K562 (cell line): Measurements from ENCODE around the gene C1orf74. TPM values are rescaled to one million over a fixed set of nuclear protein-coding genes. Genes with fewer than 3 reads are reported as not detected.

ENCODE experiments used
- ATAC-seq: fragments of 200-7000 bp; cut with Tn5 transposase; 3 replicates; pipeline ENCODE4 v1.9.1; 2020; ENCODE audit warnings: moderate library complexity
- BruUV-seq: library from RNA; stranded (reverse); fragments of 400-500 nt; replicated peaks from 2 replicates; lab custom pipeline; 2021; lab: Mats Ljungman, UMichigan
- CTCF ChIA-PET: fragments of 300-600 bp; formaldehyde crosslinking; extraction: SDS; loops from one replicate; lab custom pipeline; 2021; ENCODE audit warnings: low intra/inter-chr PET ratio; lab: Yijun Ruan, JAX
- POLR2A ChIA-PET: fragments of 300-600, 350-650 bp; sonication (Branson Sonifier 250); formaldehyde crosslinking; extraction: SDS; loops from one replicate; lab custom pipeline; 2021; ENCODE audit warnings: antibody characterized with exemption, inconsistent platforms; lab: Yijun Ruan, JAX
- DNase-seq, 4 experiments: peaks; one replicate each; pipeline versions ENCODE4 v3.0.0 to v3.0.0-alpha.2; 2011 to 2018; ENCODE audit warnings: low spot score in 3 of 4, mixed read lengths in 3 of 4; ENCODE audit errors: extremely low read depth in 1 of 4
- FAIRE-seq: peaks from 2 replicates; lab custom pipeline; 2011; peaks lifted over from hg19 to GRCh38; lab: Jason Lieb, UNC
- H2AFZ ChIP-seq: 2 replicates; pipeline ENCODE4 v1.6.0; 2011; ENCODE audit warnings: low read depth, low read length, control low read depth, inconsistent platforms
- H3K27ac ChIP-seq: fragments of 200-600 bp; 3 replicates; pipeline ENCODE4 v1.8.0; 2011; ENCODE audit warnings: low read depth, mild to moderate bottlenecking, control low read depth, inconsistent platforms, low read length, moderate library complexity, mixed read lengths; ENCODE audit errors: extremely low read depth
- H3K27me3 ChIP-seq, 2 experiments: fragments of 300-600 bp in 1 of 2; 2 replicates in 1 of 2; 3 replicates in 1 of 2; pipeline versions ENCODE4 v1.6.0 to v1.8.0; 2011; ENCODE audit warnings: inconsistent platforms in 2 of 2, low read length in 2 of 2, mild to moderate bottlenecking in 1 of 2, mixed read lengths in 1 of 2, moderate library complexity in 1 of 2; ENCODE audit not compliant: control insufficient read depth in 2 of 2, insufficient read depth in 2 of 2
- H3K36me3 ChIP-seq: fragments of 300-600 bp; 3 replicates; pipeline ENCODE4 v1.8.0; 2011; ENCODE audit warnings: mild to moderate bottlenecking, low read length, inconsistent platforms; ENCODE audit not compliant: control insufficient read depth, insufficient read depth
- H3K4me1 ChIP-seq, 2 experiments: fragments of 200-600 bp in 1 of 2; replicated peaks in 1 of 2; 2 replicates in 1 of 2; 3 replicates in 1 of 2; pipeline versions ENCODE4 v1.5.1 to v1.8.0; 2011; ENCODE audit warnings: inconsistent platforms in 2 of 2, low read length in 2 of 2, mild to moderate bottlenecking in 1 of 2, mixed read lengths in 1 of 2, moderate library complexity in 1 of 2; ENCODE audit not compliant: control insufficient read depth in 2 of 2, insufficient read depth in 2 of 2
- H3K4me2 ChIP-seq: 2 replicates; pipeline ENCODE4 v1.6.1; 2011; ENCODE audit warnings: low read length, control low read depth, inconsistent platforms, mixed read lengths; ENCODE audit not compliant: insufficient read depth
- H3K4me3 ChIP-seq: fragments of 200-600 bp; sonication (generic), shearing (Covaris generic); 2 replicates; pipeline ENCODE4 v1.5.1; 2016; ENCODE audit warnings: control low read depth, inconsistent platforms
- H3K79me2 ChIP-seq: fragments of 200-600 bp; 3 replicates; pipeline ENCODE4 v1.8.0; 2011; ENCODE audit warnings: low read length, inconsistent platforms; ENCODE audit not compliant: control insufficient read depth, insufficient read depth
- H3K9ac ChIP-seq, 2 experiments: 2 replicates each; pipeline versions ENCODE4 v1.6.0 to v1.6.1; 2011; ENCODE audit warnings: low read depth in 2 of 2, low read length in 2 of 2, control low read depth in 1 of 2, inconsistent platforms in 1 of 2, mild to moderate bottlenecking in 1 of 2, mixed read lengths in 1 of 2; ENCODE audit not compliant: insufficient read depth in 1 of 2
- H3K9me1 ChIP-seq: one replicate; pipeline ENCODE4 v1.6.0; 2011; ENCODE audit warnings: inconsistent platforms, mild to moderate bottlenecking, low read length, moderate library complexity; ENCODE audit not compliant: control insufficient read depth, insufficient read depth
- H3K9me3 ChIP-seq: replicated peaks from 2 replicates; pipeline ENCODE4 v1.5.1; 2011; ENCODE audit warnings: low read depth, low read length, inconsistent platforms; ENCODE audit not compliant: control insufficient read depth, insufficient read depth
- H4K20me1 ChIP-seq: replicated peaks from 2 replicates; pipeline ENCODE4 v1.6.1; 2011; ENCODE audit warnings: low read length, inconsistent platforms, mixed read lengths; ENCODE audit not compliant: control insufficient read depth, insufficient read depth
- ATF1 ChIP-seq, 2 experiments: fragments of 450-650 bp in 1 of 2; IDR thresholded peaks; 2 replicates each; pipeline ENCODE4 v1.6.1; 2016; ENCODE audit warnings: missing compliant biosample characterization in 1 of 2, missing genetic modification characterization in 1 of 2
- CTBP1 ChIP-seq: fragments of 450-650 bp; IDR thresholded peaks from 2 replicates; pipeline ENCODE4 v1.6.1; 2016; ENCODE audit warnings: borderline replicate concordance
- DEAF1 ChIP-seq: fragments of 450-650 bp; formaldehyde crosslinking; IDR thresholded peaks from 2 replicates; pipeline ENCODE4 v1.4.0; 2020; ENCODE audit warnings: mild to moderate bottlenecking, moderate library complexity
- DLX4 ChIP-seq: fragments of 250-450 bp; sonication (Bioruptor Pico); IDR thresholded peaks from 2 replicates; pipeline ENCODE4 v1.6.1; 2021; ENCODE audit warnings: mild to moderate bottlenecking
- E4F1 ChIP-seq: fragments of 250-450 bp; sonication (Bioruptor Pico); IDR thresholded peaks from 2 replicates; pipeline ENCODE4 v1.5.0; 2021; ENCODE audit warnings: mild to moderate bottlenecking, borderline replicate concordance
- HIVEP1 ChIP-seq: fragments of 250-450 bp; sonication (Bioruptor Pico); IDR thresholded peaks from 2 replicates; pipeline ENCODE4 v1.4.0; 2020; ENCODE audit warnings: mild to moderate bottlenecking
- MEIS2 ChIP-seq: fragments of 450-650 bp; IDR thresholded peaks from 2 replicates; pipeline ENCODE4 v1.6.1; 2014; ENCODE audit warnings: mild to moderate bottlenecking; ENCODE audit not compliant: partially characterized antibody
- MIER1 ChIP-seq: fragments of 450-650 bp; IDR thresholded peaks from 2 replicates; pipeline ENCODE4 v1.6.1; 2016; ENCODE audit warnings: antibody characterized with exemption, mild to moderate bottlenecking, low read depth
- NR3C1 ChIP-seq: sonication (generic); formaldehyde crosslinking; IDR thresholded peaks from 2 replicates; pipeline ENCODE4 v1.8.1; 2022; ENCODE audit warnings: missing genetic modification reagents
- SLC30A9 ChIP-seq: fragments of 250-450 bp; sonication (Bioruptor Pico); IDR thresholded peaks from 2 replicates; pipeline ENCODE4 v1.8.0; 2022; ENCODE audit warnings: mild to moderate bottlenecking, moderate library complexity
- SOX6 ChIP-seq: fragments of 450-650 bp; IDR thresholded peaks from 2 replicates; pipeline ENCODE4 v1.6.1; 2014; ENCODE audit warnings: mild to moderate bottlenecking
- ZBTB2 ChIP-seq: fragments of 450-650 bp; IDR thresholded peaks from 2 replicates; pipeline ENCODE4 v1.6.1; 2016; ENCODE audit warnings: antibody characterized with exemption
- ZBTB43 ChIP-seq: sonication (generic); formaldehyde crosslinking; IDR thresholded peaks from 2 replicates; pipeline ENCODE4 v1.8.0; 2023; ENCODE audit warnings: mild to moderate bottlenecking, missing genetic modification reagents
- ZNF780A ChIP-seq: fragments of 250-450 bp; sonication (Bioruptor Pico); IDR thresholded peaks from 2 replicates; pipeline ENCODE4 v1.5.0; 2021; ENCODE audit warnings: mild to moderate bottlenecking
- WGBS: fragments of 100-300 bp; shearing (Covaris generic); methylation state at CpG from one replicate; pipeline ENCODE4 v1.1.6; 2016; ENCODE audit warnings: low coverage, mixed read lengths; ENCODE audit not compliant: insufficient coverage; ENCODE audit errors: missing lambda C conversion rate; 5-methylcytosine and 5-hydroxymethylcytosine counted together
- in situ Hi-C: fragments of 300-500 bp; cut with MboI; formaldehyde crosslinking; loops from 4 replicates; pipeline ENCODE4 v1.15.0; 2018; ENCODE audit warnings: inconsistent platforms, mixed read lengths
- intact Hi-C: fragments of 100-400 bp; cut with micrococcal nuclease; formaldehyde crosslinking; loops from 2 replicates; pipeline ENCODE4 v1.14.2; 2022
- polyA plus RNA-seq, 8 experiments: library from polyadenylated mRNA; depleted of rRNA in 4 of 8; stranded (reverse) in 5 of 8; unstranded in 3 of 8; fragments of >200 nt; fragmentation: Nextera tagmentation in 2 of 8; fragmentation: Illumina TruSeq in 1 of 8; extraction: Ambion mirVana in 2 of 8; extraction: Trizol in 1 of 8; gene quantifications; 2 replicates each; pipeline versions ENCODE4 v1.2.1 to v1.2.3, GENCODE V29; 2011 to 2014; ENCODE audit warnings: inconsistent platforms in 1 of 8, missing spikeins in 1 of 8
- total RNA-seq, 7 experiments: library from RNA; depleted of rRNA in 6 of 7; stranded (reverse); fragments of >200 nt in 6 of 7; fragmentation: Illumina TruSeq in 2 of 7; extraction: Trizol in 2 of 7; gene quantifications; 2 replicates each; pipeline versions ENCODE4 v1.2.1 to v1.2.3, GENCODE V29; 2011 to 2021; ENCODE audit warnings: low replicate concordance in 1 of 7

C1orf74 gene
- total and polyA plus RNA-seq, 9 of the 15 experiments (the other 6 are each of a cell fraction or from before 2014, with no cell fraction given): 4.0 to 7.6 (median 5.7) TPM

- TF ChIP-seq E4F1 (CRISPR knock-in tag): no peak
- TF ChIP-seq HIVEP1 (CRISPR knock-in tag): no peak
- TF ChIP-seq NR3C1 (CRISPR knock-in tag): no peak
- no peak for TF ChIP-seq ZBTB2
- no peak for TF ChIP-seq CTBP1
- no peak for TF ChIP-seq MIER1
- peak; percentile 25 for TF ChIP-seq MEIS2
Measured at GRCh38 chr1:209789245-209789644, 4.9 kb upstream of the C1orf74 start (continued).

GRCh38 chr1:209787551-209787950 lies 3.2 kb upstream of the C1orf74 start:
- WGBS: 2% methylated on average over 2 of the region's 2 CpGs
- no peak for FAIRE-seq
- Histone ChIP-seq H3K4me1 (peaks cover 3 to 11% of the 10 kb centered on the region in 2 experiments; a peak in 3 of 5 replicates), H3K4me2 (no peak overlapping the region), H3K27ac (no peak overlapping the region), H3K4me3 (no peak overlapping the region), H3K27me3 (peaks cover 13 to 21% of the 10 kb centered on the region in 2 experiments), H3K9me1 (no peaks in the 10 kb centered on the region), H4K20me1 (no peaks in the 10 kb centered on the region), H2AFZ (no peak overlapping the region), H3K79me2 (peaks cover 11% of the 10 kb centered on the region; the same call in 2 of the 3 replicates), H3K9ac (no peak overlapping the region), H3K36me3 (peaks cover 6% of the 10 kb centered on the region; the same call in 2 of the 3 replicates), H3K9me3 (peaks cover 10% of the 10 kb centered on the region)
- POLR2A ChIA-PET: interaction anchor here (1.0 to 1.7 kb wide), 2 partner anchors 10 to 13 kb away, joined by 4 to 5 read pairs; no protein-coding TSS in a partner anchor
- ATAC-seq: no peak
- DNase-seq: no peak
- intact Hi-C loops: no loop called here
- CTCF ChIA-PET: no interaction called here
- in situ Hi-C loops: no loop called here
- BruUV-seq: no TSS peak
- TF ChIP-seq ZBTB43 (CRISPR knock-in tag) (no peak), DLX4 (CRISPR knock-in tag) (no peak), SOX6 (no peak), ATF1 (CRISPR knock-in tag; IDR thresholded peaks at IDR 0.05) (no peak), ATF1 (tag; IDR thresholded peaks at IDR 0.05) (no peak), DEAF1 (CRISPR knock-in tag) (no peak), SLC30A9 (no peak), ZNF780A (CRISPR knock-in tag) (no peak)
